Measurements from ENCODE around the gene RSRC1.
A peak's percentile ranks its signal among the peaks of the same experiment; 100 is the strongest.
"Not testable (repeated sequence)": the region's sequence is repeated elsewhere in the genome, so short reads cannot be mapped to it uniquely, and the experiment has no call there.

RSRC1 gene

DNA sequence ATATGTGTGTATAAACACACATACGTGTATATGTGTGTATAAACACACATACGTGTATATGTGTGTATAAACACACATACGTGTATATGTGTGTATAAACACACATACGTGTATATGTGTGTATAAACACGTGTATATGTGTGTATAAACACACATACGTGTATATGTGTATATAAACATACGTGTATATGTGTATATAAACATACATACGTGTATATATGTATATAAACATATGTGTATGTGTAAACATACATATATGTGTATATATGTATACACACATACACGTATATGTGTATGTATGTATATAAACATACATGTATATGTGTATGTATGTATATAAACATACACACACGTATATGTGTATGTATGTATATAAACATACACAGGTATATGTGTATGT lies 119.1 kb downstream of the RSRC1 start:
- DNase-seq (ENCODE audit: low spot score) = not testable (repeated sequence)

DNA sequence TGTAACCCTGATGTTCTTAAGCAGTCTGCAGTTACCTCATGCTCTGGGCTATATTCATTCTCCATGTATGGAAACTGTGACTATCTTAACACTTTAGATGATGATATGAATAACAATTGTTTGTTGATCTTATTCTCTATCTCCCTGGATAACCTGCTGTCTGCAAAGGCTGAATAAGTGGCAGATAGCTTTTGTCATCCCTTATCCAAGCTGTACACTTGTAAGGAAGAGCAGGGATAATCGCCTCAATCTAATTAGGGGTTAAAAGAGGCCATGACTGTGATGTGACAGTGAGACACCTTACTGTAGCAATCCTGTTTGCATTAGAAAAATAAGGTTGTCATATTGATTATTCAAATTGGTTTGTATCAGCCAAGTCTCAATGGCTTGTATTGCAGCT lies 123.9 kb downstream of the RSRC1 start:
- DNase-seq (ENCODE audit: low spot score) = no peak

DNA sequence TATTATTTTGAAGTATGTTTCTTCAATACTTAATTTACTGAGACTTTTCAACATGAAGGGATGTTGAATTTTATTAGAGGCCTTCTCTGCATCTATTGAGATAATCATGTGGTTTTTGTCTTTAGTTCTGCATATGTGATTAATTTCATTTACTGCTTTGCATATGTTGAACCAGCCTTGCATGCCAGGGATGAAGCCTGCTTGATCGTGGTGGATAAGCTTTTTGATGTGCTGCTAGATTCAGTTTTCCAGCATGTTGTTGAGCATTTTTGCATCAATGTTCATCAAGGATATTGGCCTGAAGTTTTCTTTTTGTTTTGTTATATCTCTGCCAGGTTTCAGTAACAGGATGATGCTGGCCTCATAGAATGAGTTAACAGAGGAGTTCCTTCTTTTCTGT lies 134.4 kb downstream of the RSRC1 start:
- DNase-seq (ENCODE audit: low spot score) = no peak

DNA sequence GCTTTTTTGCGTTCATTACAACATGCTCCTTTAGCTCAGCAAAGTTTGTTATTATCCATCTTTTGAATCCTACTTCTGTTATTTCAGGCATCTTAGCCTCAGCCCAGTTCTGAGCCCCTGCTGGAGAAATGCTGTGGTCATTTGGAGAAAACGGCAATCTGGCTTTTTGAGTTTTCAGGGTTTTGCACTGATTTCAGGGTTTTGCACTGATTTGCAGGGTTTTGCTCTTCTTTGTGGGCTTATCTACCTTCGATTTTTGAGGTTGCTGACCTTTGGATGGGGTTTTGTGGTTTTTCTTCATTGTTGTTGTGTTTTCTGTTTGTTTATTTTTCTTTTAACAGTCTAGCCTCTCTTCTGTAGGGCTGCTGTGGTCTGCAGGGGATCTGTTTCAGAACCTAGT lies 137.4 kb downstream of the RSRC1 start:
- no peak for DNase-seq (ENCODE audit: low spot score)

DNA sequence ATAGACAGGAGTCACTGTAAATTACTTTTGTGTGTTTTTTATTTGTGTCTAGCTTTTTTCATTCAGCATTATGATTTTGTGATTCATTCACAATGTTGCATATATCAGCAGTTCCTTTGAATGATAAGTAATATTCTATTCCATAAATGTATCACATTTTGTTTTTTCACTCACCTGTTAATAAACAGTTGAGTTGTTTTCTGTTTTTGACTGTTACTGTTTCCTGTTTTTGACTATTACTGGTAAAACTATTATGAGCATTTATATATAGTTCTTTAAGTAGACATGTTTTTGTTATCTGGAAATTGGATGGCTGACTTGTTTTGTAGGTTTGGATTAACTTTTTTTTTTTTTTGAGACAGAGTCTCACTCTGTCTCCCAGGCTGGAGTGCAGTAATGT lies 138.4 kb downstream of the RSRC1 start:
- no peak for DNase-seq (ENCODE audit: low spot score)

DNA sequence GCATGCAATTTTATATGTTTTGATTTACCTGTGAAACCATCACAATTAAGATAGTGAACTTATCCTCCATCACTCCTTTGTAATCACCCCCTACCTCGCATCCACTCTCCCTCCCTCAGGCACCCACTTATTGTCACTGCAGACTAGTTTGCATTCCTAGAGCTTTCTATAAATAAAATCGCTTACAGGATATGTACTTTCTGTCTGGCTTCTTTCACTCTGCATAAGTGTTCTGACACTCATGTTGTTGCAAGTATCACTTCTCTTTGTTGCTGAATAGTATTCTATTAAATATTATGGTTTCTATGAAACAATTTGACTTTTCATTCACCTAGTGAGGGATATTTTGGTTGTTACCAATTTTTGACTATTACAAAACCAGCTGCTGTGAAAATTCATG lies 139.3 kb downstream of the RSRC1 start:
- DNase-seq (ENCODE audit: low spot score) = no peak

DNA sequence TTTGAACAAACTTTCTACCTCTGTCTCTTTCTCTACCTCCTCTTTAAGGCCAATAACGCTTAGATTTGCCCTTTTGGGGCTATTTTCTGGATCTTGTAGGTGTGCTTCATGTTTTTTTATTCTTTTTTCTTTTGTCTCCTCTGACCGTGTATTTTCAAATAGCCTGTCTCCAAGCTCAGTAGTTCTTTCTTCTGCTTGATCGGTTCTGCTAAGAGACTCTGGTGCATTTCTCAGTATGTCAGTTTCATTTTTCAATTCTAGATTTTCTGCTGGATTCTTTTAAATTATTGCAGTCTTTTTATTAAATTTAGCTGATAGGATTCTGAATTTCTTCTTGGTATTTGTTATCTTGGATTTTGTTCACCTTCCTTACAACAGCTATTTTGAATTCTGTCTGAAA lies 148.7 kb downstream of the RSRC1 start:
- no peak for DNase-seq (ENCODE audit: low spot score)

DNA sequence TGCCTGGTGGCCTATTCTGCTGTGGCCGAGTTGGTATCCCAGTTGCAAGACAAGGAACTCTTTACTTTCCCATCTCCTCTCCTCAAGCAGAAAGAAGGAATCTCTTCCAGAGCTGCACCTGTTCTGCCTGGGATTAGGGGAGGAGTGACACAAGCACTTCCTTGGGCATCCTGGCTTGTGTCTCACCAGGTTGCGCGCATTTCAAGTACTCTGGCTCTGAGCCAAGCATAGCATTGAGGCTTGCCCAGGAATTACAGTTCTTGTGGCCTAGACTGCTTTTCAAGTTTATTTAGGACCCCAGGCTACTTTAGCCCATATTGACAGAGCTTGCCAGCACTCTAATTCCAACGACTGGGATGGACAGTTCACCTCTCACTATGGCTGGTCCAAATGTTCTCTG lies 150.5 kb downstream of the RSRC1 start:
- DNase-seq (ENCODE audit: low spot score) = no peak

DNA sequence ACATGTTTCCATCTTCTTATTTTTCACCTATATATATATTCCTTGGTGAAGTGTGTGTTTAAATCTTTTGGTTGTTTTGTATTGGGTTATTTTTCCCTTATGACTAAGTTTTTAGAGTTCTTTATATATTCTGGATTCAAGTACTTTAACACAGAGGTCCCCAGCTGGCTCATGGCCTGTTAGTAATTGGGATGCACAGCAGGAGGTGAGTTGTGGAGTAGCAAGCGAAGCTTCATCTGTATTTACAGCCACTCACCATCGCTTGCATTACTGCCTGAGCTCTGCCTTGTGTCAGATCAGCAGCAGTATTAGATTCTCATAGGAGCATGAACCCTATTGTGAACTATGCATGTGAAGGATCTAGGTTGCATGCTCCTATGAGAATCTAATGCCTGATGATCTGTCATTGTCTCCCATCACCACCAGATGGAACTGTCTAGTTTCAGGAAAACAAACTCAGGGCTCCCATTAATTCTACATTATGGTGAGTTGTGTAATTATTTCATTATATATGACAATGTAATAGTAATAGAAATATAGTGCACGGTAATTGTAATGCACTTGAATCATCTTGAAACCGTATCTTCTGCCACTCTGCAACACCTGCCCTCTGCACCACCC lies 151.6 kb downstream of the RSRC1 start:
- peak; percentile 2 for DNase-seq (ENCODE audit: low spot score)

DNA sequence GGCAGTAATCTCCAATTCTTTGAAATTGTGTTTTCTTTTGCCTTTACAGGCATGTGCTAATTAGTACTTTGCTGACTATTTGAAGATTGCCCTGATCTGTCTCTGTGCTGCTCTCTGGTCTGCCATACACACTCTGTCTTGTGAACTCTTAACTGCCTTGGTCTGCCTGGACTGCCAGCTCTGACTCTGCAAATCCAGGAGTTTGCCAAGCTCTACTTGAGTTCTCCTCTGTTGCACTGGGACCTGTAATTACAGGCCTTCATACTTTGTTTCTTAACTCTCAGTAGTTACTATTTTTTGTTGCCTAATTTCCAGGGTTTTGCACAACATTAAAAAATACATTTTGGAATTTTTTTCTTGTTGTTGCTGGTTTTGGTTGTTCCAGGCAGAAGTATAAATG lies 155.0 kb downstream of the RSRC1 start:
- DNase-seq (ENCODE audit: low spot score) = no peak

DNA sequence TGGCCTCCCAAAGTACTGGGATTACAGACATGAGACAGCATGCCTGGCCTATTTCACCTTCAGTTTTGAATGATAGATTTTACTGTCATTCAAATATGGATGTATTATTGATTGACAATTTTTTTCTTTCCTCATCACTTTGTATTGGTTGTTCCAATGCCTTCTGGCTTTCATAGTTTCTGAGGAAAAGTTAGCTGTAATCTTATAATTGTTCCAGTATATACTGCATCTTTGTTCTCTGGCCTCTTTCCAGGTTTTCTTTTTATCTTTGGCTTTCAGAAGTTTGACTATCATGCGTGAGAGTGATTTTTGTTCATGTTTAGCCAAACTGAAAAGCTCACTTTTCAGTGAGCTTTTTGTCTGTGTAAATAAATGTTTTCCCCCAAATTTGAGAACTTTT lies 157.1 kb downstream of the RSRC1 start:
- DNase-seq (ENCODE audit: low spot score) = peak; percentile 12

DNA sequence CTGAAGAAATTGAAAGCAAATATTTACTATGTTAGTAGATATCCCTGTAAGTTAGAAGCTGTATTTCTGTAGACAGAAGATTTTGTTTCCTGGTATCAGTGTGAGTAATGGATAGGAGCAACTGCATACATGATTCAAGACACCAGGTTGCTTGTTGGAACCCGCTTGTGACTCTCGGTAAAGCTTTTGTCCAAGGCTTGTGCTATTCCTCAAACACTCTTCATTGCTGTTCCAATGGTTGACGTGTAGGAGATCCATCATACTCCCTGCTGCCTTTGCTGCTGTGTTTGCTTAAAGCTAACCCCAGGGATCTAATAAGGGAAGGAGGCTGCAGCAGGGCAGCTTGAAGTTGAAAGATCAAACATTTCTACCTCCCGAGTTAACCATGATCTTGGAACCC lies 160.1 kb downstream of the RSRC1 start:
- DNase-seq (ENCODE audit: low spot score) = no peak

DNA sequence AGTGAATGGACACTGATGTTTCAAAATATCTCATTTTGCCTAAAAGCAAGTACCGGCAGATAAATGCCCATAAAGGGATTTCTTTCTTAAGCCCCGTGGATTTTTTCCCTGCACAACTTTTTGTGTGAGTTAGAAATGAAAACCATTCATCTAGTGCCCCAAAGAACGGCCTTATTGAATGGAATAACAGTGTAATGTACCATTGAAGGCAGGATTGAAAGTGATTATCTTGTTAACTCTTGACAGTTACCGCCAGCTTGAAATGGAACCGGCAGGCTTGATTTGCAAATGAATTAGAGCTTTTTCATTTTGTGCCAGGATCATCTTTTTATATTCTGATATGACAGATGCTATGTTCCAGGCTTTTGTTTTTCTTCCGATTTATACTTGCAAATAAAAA lies 162.2 kb downstream of the RSRC1 start:
- no peak for DNase-seq (ENCODE audit: low spot score)

DNA sequence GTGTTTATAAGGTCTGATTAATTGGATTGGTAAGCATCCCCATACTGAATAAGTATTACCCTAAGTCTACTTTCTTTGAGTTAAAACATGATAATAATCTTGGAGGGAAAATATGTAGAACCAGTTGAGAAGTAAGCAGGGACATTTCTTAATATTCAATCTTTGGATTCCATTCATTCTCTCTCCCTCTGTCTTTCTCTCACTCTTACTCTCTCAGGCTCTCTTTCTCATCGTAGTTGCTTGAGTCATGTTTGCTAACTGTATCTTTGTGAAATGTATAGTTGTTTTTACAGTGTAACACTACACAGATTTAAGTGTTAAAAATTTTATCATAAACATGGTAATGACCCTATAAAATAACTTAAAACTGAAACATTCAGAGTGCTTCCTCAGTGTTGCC lies 163.8 kb downstream of the RSRC1 start:
- no peak for DNase-seq (ENCODE audit: low spot score)

DNA sequence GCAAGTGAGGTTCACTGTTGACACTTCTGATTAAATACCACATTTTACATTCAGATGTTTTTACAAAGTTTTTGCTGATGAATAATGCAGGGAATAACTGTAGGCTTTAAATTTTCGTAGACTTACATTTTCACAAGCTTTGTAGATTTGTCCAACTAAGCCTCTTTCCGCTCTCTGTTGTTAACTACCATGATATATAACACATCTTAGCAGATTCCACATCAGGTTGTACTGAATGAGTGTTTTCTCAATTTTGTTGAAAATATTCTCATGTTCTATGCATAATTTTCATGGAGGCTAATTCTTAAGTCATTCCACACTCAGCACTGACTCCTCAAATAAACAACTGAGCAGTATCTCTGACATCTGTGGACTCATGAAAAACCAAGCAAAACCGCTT lies 168.3 kb downstream of the RSRC1 start:
- no peak for DNase-seq (ENCODE audit: low spot score)

DNA sequence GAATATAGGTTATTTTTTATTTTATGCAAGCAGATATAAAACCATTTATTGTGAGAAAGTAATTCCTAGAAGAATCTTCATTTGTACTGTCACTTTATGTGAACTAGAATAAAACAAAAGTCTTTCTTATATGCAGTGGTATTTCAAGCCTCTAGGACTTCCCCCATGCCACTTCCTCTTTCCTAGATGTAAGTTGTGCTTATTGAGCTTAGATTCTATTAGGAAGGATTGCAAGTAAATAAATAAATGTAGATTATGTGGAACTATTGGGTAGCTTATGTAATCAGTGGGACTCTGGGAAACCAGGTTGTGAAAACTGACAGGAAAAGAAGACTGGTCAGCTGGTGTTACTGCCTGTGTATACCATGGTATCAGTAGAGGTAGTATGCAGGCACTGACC lies 169.7 kb downstream of the RSRC1 start:
- DNase-seq (ENCODE audit: low spot score) = no peak

DNA sequence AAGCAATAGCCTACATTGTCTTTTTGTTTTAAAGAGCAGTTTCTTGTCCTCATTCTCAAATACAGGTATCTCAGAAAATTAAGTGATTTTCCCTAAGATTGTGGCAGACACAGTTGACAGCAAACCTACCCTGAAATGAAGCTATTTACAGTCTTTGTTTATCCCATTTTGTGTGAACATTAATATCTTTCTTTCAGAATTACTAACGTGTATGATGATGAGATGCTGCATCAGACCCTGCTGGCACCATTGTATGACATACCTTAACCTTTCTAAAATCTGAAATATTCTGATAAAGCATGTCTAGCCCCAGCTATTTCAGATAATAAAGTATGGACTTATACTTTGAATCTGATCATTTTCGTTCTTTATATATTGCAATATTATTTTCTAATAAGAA lies 185.9 kb downstream of the RSRC1 start:
- DNase-seq (ENCODE audit: low spot score) = no peak

DNA sequence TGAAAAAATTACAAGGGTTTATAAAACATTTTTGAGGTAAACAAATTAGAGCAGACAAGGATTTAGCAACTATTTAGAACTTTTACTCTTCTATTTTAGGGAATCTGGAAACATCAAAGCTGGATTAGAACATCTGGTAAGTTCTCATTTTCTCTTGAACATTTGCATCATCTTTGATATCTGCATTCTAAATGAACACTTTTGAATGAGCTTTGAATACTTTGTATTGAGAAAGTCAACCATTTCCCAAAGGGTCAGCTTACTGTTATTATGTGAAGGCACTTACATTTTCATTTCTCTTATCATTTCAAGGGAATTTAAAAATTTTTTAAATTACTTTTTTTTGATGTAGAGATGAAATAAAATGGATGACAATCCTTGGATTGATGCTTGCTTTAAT lies 188.1 kb downstream of the RSRC1 start:
- no peak for DNase-seq (ENCODE audit: low spot score)

DNA sequence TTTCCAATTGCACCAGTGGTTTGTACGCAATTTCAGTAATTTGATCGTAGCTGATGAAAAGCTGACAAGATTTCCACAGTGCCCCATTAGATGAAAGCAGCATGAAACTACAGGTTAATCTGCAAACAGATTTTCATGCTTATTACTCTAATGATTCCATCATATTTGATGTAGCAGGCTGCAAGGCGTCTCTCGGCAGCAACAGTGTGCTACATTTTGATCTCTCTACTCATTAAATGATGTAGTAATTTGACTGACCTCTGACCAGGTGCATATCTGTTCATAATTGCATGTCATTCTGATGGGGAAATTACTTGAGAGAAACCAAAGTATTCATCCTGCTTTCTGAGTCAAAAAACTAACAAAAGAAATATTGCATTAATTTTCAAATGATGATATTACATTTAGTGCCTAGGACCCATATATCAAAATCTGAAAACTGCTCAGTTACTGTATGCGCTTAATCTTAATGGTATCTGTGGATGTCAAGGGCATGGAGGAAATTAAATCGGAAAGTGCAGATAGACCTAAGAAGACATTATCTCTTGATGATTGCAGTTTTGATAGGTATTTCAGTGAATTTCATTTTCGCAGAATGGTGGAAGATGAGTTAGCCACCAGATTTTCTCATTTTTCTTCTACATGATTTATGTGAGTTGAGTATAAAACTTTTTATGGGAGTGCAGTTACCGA lies 198.5 kb downstream of the RSRC1 start:
- no peak for DNase-seq (ENCODE audit: low spot score)

DNA sequence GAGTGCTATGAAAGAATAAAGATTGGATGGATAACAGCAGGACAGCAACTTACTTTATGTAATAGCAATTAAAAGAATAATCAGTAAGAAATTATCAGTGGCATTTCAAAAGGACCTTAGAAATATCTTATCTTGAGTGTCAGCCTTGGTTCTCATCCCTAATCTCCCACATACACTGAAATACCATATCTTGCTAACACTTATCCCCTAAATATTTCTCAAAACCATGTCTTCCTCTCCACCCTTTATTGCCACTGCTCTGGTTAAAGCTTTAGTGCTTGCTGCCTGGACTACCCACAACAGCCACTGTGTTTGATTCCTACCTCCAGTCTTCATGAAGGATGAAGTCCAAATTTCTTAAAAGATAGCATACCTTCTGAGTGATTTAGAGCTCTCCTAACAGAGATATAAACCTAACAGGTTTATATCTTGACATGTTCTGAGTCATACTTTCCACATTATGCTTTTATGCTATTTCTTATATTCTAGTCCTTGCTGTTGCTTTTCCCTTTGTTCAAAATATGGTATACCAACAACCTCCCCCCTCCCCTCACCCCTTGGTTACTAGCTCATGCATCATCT lies 202.8 kb downstream of the RSRC1 start:
- no peak for DNase-seq (ENCODE audit: low spot score)

DNA sequence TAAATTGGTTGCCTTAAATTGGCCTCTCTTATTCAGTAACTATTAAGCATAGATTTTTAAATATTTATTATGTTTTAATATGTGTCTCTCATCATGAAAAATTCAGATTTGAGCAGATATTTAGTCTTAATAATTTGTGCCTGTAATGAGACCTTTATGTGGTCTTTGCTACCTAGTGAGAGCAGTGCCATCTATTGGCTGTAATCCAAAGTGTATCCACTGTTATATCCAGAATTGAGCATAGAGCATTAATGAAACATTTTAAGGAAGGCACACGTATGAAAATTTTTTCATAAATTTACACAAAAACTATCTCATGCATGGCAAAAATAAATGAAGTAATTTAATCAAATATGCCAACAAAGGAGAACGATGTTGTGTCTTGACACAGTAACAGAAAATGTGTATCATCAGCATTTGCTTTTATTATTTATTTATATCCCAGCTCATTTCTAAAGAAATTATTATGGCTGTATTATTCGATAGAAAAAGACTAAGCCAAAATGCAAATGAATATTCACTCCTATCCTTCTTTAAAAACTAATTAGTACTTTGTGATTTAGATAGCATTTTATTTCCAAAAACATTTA lies 203.5 kb downstream of the RSRC1 start:
- DNase-seq (ENCODE audit: low spot score) = peak; percentile 69

DNA sequence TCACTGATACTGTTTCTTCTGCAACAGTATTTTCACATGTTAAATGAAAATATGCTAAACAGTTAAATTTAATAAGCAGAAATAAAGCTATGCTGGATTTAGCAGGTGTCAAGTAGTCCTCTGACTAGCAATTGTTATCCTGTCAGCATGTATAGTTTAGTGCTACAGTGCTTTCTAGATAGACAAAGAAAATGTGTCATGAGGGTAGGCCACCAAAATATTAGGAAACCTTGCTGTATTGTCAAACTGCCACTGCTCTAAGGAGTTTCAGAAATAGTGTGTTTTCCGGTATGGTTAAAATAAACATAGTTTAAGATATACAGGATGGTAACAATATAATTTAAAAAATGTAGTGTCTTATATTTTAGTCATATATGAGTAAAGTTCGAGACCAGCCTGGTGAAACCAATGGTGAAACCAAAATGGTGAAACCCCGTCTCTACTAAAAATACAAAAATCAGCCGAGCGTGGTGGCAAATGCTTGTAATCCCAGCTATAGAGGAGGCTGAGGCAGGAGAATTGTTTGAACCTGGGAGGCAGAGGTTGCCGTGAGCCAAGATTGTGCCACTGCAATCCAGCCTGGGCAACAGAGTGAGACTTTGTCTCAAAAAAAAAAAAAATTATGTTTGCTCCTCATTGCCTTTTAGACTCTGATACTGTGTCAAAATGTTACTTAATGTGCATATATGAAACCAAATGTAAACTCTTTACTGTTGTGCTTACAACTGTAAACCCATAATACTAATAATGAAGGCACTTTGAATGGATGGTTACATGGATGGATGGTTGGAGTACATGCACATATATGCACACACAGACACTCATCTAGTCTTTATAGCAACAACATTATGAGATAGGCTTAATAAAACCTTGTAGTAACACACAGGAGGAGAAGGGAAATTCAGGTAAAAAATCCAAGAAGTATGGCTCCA lies 204.8 kb downstream of the RSRC1 start:
- DNase-seq (ENCODE audit: low spot score) = no peak

Data from RKO (cell line).